Hepatocyte (in vitro differentiated cells): ENCODE data around the gene RADIL. TPM values are rescaled to one million over a fixed set of nuclear protein-coding genes. Genes with fewer than 3 reads are reported as not detected.

Experiments
- DNase-seq: peaks from one replicate; pipeline ENCODE4 v3.0.0-alpha.2; 2016; ENCODE audit warnings: low spot score
- H2AFZ ChIP-seq: fragments of 200-600 bp; sonication (generic); 2 replicates; pipeline ENCODE4 v1.6.0; 2016; ENCODE audit warnings: antibody characterized with exemption, mild to moderate bottlenecking
- H3K27ac ChIP-seq: fragments of 200-600 bp; sonication (generic); 2 replicates; pipeline ENCODE4 v1.5.1; 2016; ENCODE audit warnings: mild to moderate bottlenecking
- H3K27me3 ChIP-seq: fragments of 200-600 bp; sonication (generic); 2 replicates; pipeline ENCODE4 v1.6.1; 2016
- H3K36me3 ChIP-seq: fragments of 200-600 bp; sonication (generic); replicated peaks from 2 replicates; pipeline ENCODE4 v1.5.1; 2016; ENCODE audit warnings: low read depth; ENCODE audit not compliant: insufficient read depth
- H3K4me1 ChIP-seq: fragments of 200-600 bp; sonication (generic); 2 replicates; pipeline ENCODE4 v1.5.1; 2016; ENCODE audit warnings: mild to moderate bottlenecking, moderate library complexity; ENCODE audit not compliant: insufficient read depth
- H3K4me2 ChIP-seq: fragments of 200-600 bp; sonication (generic); 2 replicates; pipeline ENCODE4 v1.6.0; 2016
- H3K4me3 ChIP-seq: fragments of 200-600 bp; sonication (generic); 2 replicates; pipeline ENCODE4 v1.5.1; 2016; ENCODE audit warnings: mild to moderate bottlenecking
- H3K79me2 ChIP-seq: fragments of 200-600 bp; sonication (generic); 2 replicates; pipeline ENCODE4 v1.6.0; 2017; ENCODE audit warnings: mild to moderate bottlenecking
- H3K9me2 ChIP-seq: fragments of 200-600 bp; sonication (generic); replicated peaks from 2 replicates; pipeline ENCODE4 v1.6.0; 2017; ENCODE audit warnings: mild to moderate bottlenecking; ENCODE audit not compliant: insufficient read depth
- H3K9me3 ChIP-seq: fragments of 200-600 bp; sonication (generic); 2 replicates; pipeline ENCODE4 v1.5.1; 2016; ENCODE audit warnings: low read depth, mild to moderate bottlenecking
- H4K20me1 ChIP-seq: fragments of 200-600 bp; sonication (generic); 2 replicates; pipeline ENCODE4 v1.6.0; 2016; ENCODE audit warnings: mild to moderate bottlenecking; ENCODE audit not compliant: insufficient read depth, poor library complexity, severe bottlenecking
- EZH2 ChIP-seq: fragments of 200-600 bp; sonication (generic); IDR thresholded peaks from 2 replicates; pipeline ENCODE4 v1.6.1; 2016; ENCODE audit warnings: antibody characterized with exemption, mild to moderate bottlenecking, borderline replicate concordance
- EZH2phosphoT487 ChIP-seq: fragments of 200-600 bp; sonication (generic); IDR thresholded peaks from one replicate; pipeline ENCODE4 v1.6.1; 2018; ENCODE audit warnings: antibody characterized with exemption, mild to moderate bottlenecking, low read depth, moderate library complexity; ENCODE audit not compliant: unreplicated experiment, severe bottlenecking
- WGBS: methylation state at CpG from one replicate; pipeline ENCODE4 v1.1.6; 2016; ENCODE audit warnings: low lambda C conversion rate; ENCODE audit errors: missing lambda C conversion rate; 5-methylcytosine and 5-hydroxymethylcytosine counted together
- polyA plus RNA-seq: library from polyadenylated mRNA; unstranded; fragments of >200 nt; fragmentation: Nextera tagmentation; extraction: Ambion mirVana; gene quantifications from 2 replicates; pipeline ENCODE4 v1.2.1, GENCODE V29; 2016
- total RNA-seq: library from RNA; depleted of rRNA; stranded (reverse); fragments of >200 nt; gene quantifications from 2 replicates; pipeline ENCODE4 v1.2.3, GENCODE V29; 2014
- TF ChIP-seq, protein P1 (sequence below): fragments of 200-600 bp; sonication (generic); IDR thresholded peaks from 2 replicates; pipeline ENCODE4 v1.5.1; 2016; ENCODE audit warnings: antibody characterized with exemption, mild to moderate bottlenecking; ENCODE audit not compliant: poor library complexity

The RADIL gene
- total and polyA plus RNA-seq, 2 experiments from 2014 or later, result 0.53 to 0.60 TPM

DNA sequence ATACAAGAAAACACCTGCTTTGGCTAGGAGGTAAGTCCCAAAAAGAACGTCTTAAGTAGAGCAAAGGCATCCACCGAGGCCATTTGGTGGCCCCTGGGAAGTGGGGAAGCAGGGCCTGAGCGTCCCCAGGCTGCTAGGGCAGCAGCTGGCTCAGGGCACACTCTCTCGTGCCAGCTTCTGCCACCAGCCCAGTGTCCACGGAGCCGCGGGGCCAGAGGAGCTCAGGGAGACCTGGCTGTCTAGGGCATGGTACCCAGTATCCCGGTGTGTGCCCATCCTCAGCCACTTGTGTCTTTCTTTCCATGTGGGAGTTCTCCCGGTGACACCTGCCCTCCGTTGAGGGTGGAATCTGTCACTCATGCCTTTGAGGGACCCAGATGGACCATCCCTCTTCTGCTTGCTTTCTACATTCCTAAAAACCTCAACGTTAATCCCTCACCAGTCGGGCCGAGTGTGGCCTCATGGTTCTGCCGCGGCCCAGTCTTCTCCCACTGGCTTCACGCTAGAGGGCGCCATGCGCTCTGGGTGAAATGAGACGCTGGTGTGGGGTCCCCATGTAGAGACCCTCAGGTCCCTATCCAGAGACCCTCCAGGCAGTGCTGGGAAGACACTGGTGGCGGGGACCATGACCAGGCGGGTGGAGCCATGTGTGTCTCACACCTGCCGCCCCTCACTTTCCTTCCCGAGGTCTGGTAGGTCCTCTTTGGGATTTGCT, 117.6 kb downstream of the RADIL start:
- Histone ChIP-seq H3K4me3 (no peak overlapping the region), H4K20me1 (no peaks in the 10 kb centered on the region), H3K27me3 (no peaks in the 10 kb centered on the region), H3K27ac (peak overlapping the region; percentile 86), H3K4me2 (no peak overlapping the region), H2AFZ (no peak overlapping the region), H3K9me2 (no peaks in the 10 kb centered on the region), H3K4me1 (no peaks in the 10 kb centered on the region), H3K79me2 (peaks cover 4% of the 10 kb centered on the region), H3K9me3 (no peaks in the 10 kb centered on the region), H3K36me3 (no peaks in the 10 kb centered on the region)
- 82% methylated on average over 23 of the region's 23 CpGs for WGBS
- TF ChIP-seq, protein P1, sequence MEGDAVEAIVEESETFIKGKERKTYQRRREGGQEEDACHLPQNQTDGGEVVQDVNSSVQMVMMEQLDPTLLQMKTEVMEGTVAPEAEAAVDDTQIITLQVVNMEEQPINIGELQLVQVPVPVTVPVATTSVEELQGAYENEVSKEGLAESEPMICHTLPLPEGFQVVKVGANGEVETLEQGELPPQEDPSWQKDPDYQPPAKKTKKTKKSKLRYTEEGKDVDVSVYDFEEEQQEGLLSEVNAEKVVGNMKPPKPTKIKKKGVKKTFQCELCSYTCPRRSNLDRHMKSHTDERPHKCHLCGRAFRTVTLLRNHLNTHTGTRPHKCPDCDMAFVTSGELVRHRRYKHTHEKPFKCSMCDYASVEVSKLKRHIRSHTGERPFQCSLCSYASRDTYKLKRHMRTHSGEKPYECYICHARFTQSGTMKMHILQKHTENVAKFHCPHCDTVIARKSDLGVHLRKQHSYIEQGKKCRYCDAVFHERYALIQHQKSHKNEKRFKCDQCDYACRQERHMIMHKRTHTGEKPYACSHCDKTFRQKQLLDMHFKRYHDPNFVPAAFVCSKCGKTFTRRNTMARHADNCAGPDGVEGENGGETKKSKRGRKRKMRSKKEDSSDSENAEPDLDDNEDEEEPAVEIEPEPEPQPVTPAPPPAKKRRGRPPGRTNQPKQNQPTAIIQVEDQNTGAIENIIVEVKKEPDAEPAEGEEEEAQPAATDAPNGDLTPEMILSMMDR, result peak; percentile 32
- no peak for TF ChIP-seq EZH2
- no peak for DNase-seq

DNA sequence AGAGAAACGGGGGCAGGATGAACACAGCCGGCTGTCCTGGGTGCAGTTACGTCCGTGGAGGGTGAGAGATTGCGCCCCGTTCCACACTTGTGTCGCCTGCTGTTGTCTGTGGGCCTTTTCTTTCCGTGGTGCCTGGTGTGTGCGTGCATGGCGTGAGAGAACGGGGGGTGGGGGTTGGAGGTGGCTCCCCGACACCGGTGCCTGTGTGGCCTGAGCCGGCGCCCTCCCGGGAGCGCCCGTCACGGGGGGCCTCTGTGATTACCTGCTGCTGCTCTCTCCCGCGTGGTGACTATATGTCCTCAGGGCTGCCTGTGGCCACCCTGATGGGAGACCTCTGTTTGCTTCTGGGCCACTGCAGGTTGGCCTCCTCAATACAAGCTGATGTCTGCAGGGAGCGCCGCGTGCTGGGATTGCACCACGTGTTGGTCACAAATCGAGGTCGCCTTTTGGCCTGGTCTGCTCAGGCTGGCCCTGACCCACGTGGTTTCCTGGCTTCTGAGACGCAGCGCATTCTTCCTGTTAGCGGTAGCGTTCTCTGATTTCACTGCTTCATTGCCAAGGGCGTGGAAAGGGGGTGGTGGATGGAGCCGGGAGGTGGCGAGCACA, 119.0 kb downstream of the RADIL start:
- WGBS, result 96% methylated on average over 34 of the region's 35 CpGs

DNA sequence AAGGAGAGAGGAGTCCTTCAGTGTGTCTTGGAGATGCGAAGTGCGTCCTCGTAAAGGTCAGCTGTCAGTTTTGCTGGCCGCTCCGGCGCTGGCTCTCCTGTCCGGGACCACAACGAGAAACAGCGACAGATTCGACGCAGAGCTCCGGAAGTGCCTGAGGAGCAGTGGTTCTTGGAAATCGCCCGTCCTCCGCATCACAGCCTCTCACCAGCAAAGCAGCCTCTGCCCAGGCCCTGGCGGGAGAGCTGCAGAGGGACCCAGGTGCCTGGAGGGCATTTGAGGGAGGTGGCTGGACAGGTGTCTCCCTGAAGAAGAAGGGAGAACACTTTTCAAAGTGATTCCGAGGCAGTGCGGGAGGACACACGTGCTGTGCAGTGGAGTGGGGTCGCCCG, 119.7 kb downstream of the RADIL start:
- H4K20me1 ChIP-seq, result no peaks in the 10 kb centered on the region
- no peaks in the 10 kb centered on the region for H3K4me1 ChIP-seq
- WGBS, result 97% methylated on average over 21 of the region's 21 CpGs
- no peak for TF ChIP-seq EZH2
- TF ChIP-seq, protein P1, result no peak
- no peak for TF ChIP-seq EZH2phosphoT487
- peaks cover 3% of the 10 kb centered on the region for H3K79me2 ChIP-seq
- H2AFZ ChIP-seq, result no peak overlapping the region
- no peak overlapping the region for H3K27ac ChIP-seq
- no peaks in the 10 kb centered on the region for H3K9me2 ChIP-seq
- H3K9me3 ChIP-seq, result no peaks in the 10 kb centered on the region
- H3K36me3 ChIP-seq, result no peaks in the 10 kb centered on the region
- no peak for DNase-seq
- no peak overlapping the region for H3K4me3 ChIP-seq
- H3K27me3 ChIP-seq, result no peaks in the 10 kb centered on the region
- no peak overlapping the region for H3K4me2 ChIP-seq

More for the DNA sequence above, 119.0 kb downstream of the RADIL start:
- Histone ChIP-seq H3K9me3 (no peaks in the 10 kb centered on the region), H3K4me1 (no peaks in the 10 kb centered on the region), H3K9me2 (no peaks in the 10 kb centered on the region), H3K27ac (no peak overlapping the region), H3K79me2 (peaks cover 4% of the 10 kb centered on the region), H4K20me1 (no peaks in the 10 kb centered on the region), H3K36me3 (no peaks in the 10 kb centered on the region), H3K4me2 (no peak overlapping the region), H3K27me3 (no peaks in the 10 kb centered on the region), H3K4me3 (no peak overlapping the region), H2AFZ (no peak overlapping the region)
- TF ChIP-seq, protein P1, result no peak
- TF ChIP-seq EZH2, result no peak
- no peak for TF ChIP-seq EZH2phosphoT487
- DNase-seq, result no peak
